Stimulated activated naive CD8-positive, alpha-beta T cell treated with anti-CD3 and anti-CD28 coated beads, Interleukin-15, Interleukin-2, amounts not matched to agents 100 ng/mL and 50 ng/mL, for 24 hours (primary cell): Measurements from ENCODE around the gene TPX2.

Source experiments
- H3K27ac Mint-ChIP-seq: one replicate; pipeline ENCODE4 v1.8.0; 2021; ENCODE audit warnings: mild to moderate bottlenecking, mixed read lengths
- H3K27me3 Mint-ChIP-seq: one replicate; pipeline ENCODE4 v1.8.0; 2021; ENCODE audit warnings: mixed read lengths
- H3K36me3 Mint-ChIP-seq: one replicate; pipeline ENCODE4 v1.8.0; 2021; ENCODE audit warnings: low read depth, mixed read lengths
- H3K4me1 Mint-ChIP-seq: one replicate; pipeline ENCODE4 v1.8.0; 2021; ENCODE audit warnings: low read depth, mixed read lengths
- H3K4me3 Mint-ChIP-seq: one replicate; pipeline ENCODE4 v1.8.0; 2021; ENCODE audit warnings: mild to moderate bottlenecking, mixed read lengths
- H3K9me3 Mint-ChIP-seq: one replicate; pipeline ENCODE4 v1.8.0; 2021; ENCODE audit warnings: mixed read lengths

Gene TPX2

DNA sequence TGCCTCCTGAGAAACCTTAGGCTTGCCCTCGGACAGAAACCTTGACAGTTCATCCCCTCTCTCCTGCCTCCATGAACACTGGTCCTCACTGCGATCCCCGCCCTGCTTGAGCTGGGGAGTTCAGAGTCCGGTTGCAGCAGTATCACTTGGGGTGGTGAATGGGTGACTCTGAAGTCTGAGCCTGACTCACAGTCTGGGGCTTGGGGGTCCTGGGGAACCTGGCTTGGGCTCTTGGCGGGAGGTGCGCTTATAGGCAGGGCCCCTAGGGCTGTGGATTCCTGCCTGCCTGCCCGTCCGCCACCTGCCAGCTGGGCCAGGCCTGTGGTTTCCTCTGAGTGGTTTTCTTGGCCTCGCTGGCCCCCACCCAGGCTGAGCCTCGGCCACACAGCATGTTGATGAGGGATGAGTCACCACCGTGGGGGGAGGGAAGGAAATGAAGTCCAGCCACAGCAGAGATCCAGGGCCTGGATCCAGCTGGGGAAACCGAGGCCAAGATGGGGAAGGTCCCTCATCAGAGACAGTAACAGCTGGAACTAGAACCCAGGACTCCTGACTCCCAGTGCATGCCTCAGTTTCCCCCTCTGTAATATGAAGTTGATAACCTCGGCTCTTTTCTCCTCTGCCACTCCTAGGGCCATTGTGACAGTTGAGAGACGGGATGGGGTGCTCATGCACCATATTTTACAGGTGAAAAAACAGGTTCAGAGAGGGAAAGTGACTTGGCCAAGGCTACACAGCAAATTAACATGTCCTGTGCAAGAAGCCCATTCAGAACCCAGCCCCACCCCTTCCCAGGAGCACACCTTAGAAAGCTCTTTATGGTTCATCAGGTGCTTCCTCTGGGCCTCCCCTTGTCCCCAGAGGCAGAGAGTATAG, 97.1 kb downstream of the TPX2 start:
- H3K27ac Mint-ChIP-seq = no peak overlapping the region
- H3K36me3 Mint-ChIP-seq = no peaks in the 10 kb centered on the region
- no peaks in the 10 kb centered on the region for H3K27me3 Mint-ChIP-seq
- H3K4me1 Mint-ChIP-seq = peaks cover 10% of the 10 kb centered on the region
- H3K4me3 Mint-ChIP-seq = no peak overlapping the region
- H3K9me3 Mint-ChIP-seq = no peaks in the 10 kb centered on the region

GRCh38 chr20:31836853-31837608, 97.9 kb downstream of the TPX2 start:
- no peak overlapping the region for H3K4me3 Mint-ChIP-seq
- H3K27me3 Mint-ChIP-seq = no peaks in the 10 kb centered on the region
- no peaks in the 10 kb centered on the region for H3K9me3 Mint-ChIP-seq
- peaks cover 10% of the 10 kb centered on the region for H3K4me1 Mint-ChIP-seq
- no peak overlapping the region for H3K27ac Mint-ChIP-seq
- H3K36me3 Mint-ChIP-seq = no peaks in the 10 kb centered on the region

- Mint-ChIP-seq H3K4me1 (peaks cover 10% of the 10 kb centered on the region), H3K27ac (no peak overlapping the region), H3K36me3 (no peaks in the 10 kb centered on the region), H3K9me3 (no peaks in the 10 kb centered on the region), H3K27me3 (no peaks in the 10 kb centered on the region), H3K4me3 (no peak overlapping the region)
These were observed 98.9 kb downstream of the TPX2 start for GRCh38 chr20:31837896-31838397.

DNA sequence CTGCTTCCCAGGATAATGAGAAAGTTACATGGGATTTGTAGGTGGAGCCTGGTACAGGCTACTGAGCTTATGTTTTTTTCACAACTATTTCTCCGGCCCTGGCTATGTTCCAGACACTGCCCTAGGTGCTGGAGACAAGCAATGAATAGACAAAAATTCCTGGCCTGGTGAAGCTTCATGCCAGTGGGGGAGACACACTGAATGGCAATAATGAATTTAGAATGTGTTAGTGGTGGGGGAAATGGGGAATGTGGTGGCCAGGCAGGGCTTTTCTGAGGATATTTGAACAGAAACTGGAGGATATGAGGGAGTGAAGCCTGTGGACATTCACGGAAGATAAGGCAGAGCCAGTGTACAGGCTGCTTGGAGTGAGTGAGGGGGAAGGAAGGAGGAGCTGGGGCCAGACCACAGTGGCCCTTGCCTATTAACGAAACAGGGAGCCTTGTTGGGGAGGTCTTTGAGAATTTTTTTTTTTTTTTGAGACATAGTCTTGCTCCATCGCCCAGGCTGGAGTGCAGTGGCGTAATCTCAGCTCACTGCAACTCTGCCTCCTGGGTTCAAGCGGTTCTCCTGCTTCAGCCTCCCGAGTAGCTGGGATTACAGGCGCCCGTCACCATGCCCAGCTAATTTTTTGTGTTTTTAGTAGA, 99.7 kb downstream of the TPX2 start:
- no peaks in the 10 kb centered on the region for H3K9me3 Mint-ChIP-seq
- no peaks in the 10 kb centered on the region for H3K36me3 Mint-ChIP-seq
- no peak overlapping the region for H3K4me3 Mint-ChIP-seq
- no peaks in the 10 kb centered on the region for H3K27me3 Mint-ChIP-seq
- H3K4me1 Mint-ChIP-seq = peaks cover 10% of the 10 kb centered on the region
- H3K27ac Mint-ChIP-seq = no peak overlapping the region

- Mint-ChIP-seq H3K4me3 (no peak overlapping the region), H3K36me3 (no peaks in the 10 kb centered on the region), H3K27ac (no peak overlapping the region), H3K4me1 (peaks cover 10% of the 10 kb centered on the region), H3K9me3 (no peaks in the 10 kb centered on the region), H3K27me3 (no peaks in the 10 kb centered on the region)
These were observed 100.8 kb downstream of the TPX2 start for GRCh38 chr20:31839782-31840487.

DNA sequence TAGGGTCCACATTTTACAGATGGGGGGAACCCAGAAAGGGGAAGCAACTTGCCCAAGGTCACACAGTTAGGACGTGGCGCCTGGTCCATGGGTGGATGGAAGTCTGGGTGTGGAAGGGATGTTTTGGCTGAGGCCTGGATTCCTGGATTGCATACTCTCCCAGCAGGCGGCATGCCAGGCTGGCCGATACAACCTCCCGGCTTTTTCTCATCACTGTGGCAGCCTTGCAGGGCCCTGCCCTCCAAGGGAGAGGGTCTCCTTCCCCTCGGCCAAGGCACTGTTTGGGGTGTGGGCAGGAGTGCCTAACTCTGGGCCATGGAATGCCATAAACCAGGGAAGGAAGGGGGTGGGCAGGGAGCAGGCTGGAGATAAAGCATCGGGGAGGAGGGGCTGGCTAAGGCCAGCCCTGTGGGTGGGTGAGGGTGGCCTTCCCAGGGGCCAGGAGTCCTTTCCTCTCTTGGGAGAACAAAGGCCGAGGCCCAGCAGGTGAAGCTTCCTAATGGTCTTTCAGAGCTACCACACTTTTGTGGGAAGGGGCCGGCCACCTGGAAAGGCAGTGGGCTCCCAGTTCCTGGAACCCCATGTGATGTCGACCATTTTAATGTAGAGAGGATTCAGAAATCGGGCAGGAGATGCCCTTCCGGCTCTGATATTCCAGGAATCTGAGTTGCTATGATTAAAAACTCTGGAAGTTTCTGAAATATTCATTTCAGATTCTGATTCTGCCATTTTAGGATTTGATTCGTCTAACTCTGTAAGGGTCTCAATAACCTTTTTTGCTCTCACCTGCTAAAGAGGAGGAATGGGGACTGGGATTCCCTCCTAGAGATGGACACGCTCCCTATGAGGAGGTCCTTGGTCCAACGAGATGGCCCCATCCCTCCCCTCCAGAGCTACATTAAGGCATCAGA, 102.1 kb downstream of the TPX2 start:
- Mint-ChIP-seq H3K4me3 (no peak overlapping the region), H3K27me3 (no peaks in the 10 kb centered on the region), H3K9me3 (no peaks in the 10 kb centered on the region), H3K36me3 (no peaks in the 10 kb centered on the region), H3K4me1 (peaks cover 5% of the 10 kb centered on the region), H3K27ac (no peak overlapping the region)

- H3K27ac Mint-ChIP-seq = no peak overlapping the region
- no peaks in the 10 kb centered on the region for H3K4me1 Mint-ChIP-seq
- H3K36me3 Mint-ChIP-seq = no peaks in the 10 kb centered on the region
- no peaks in the 10 kb centered on the region for H3K27me3 Mint-ChIP-seq
- H3K4me3 Mint-ChIP-seq = no peak overlapping the region
- H3K9me3 Mint-ChIP-seq = no peaks in the 10 kb centered on the region
These were observed 102.8 kb downstream of the TPX2 start for GRCh38 chr20:31841928-31842327.

DNA sequence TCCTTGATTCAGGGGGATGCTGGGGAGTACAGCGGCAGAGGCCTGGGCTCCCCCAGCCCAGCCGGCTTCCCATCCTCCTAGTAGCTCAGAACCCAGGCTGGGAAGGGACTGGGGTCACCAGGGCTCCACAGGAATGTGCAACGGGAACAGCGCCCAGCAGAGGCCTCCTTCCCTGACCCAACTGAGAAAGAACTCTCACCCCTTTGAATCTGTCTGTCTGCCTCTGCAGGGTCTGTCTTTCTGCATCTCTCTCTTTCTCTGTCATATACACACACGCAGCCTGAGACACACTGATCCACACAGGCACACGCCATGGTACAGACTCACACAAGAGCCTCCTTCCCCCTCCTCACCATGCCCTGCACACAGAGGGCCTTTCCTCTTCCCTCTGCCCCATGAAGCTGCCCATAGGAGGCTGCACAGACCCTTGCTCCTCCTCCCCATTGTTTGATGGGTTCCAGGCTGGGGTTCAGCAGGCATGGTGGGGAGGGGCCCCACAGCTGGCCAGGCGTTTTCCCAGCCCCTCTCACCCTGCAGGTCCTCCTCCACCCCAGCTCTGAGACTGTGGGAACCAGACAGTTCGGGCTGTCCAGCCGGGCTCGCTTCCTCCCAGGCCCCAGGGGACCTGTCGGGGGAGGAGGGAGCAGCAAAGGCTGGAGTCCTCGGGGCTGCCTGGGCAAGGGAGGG, 103.5 kb downstream of the TPX2 start:
- H3K27me3 Mint-ChIP-seq = no peaks in the 10 kb centered on the region

GRCh38 chr20:31843288-31843687, 104.2 kb downstream of the TPX2 start:
- H3K9me3 Mint-ChIP-seq = no peaks in the 10 kb centered on the region
- H3K27me3 Mint-ChIP-seq = no peaks in the 10 kb centered on the region
- H3K4me3 Mint-ChIP-seq = no peak overlapping the region
- no peak overlapping the region for H3K27ac Mint-ChIP-seq
- H3K4me1 Mint-ChIP-seq = no peaks in the 10 kb centered on the region
- no peaks in the 10 kb centered on the region for H3K36me3 Mint-ChIP-seq

More for the DNA sequence above, 103.5 kb downstream of the TPX2 start:
- no peaks in the 10 kb centered on the region for H3K9me3 Mint-ChIP-seq
- H3K36me3 Mint-ChIP-seq = no peaks in the 10 kb centered on the region
- H3K4me1 Mint-ChIP-seq = no peaks in the 10 kb centered on the region
- H3K4me3 Mint-ChIP-seq = no peak overlapping the region
- no peak overlapping the region for H3K27ac Mint-ChIP-seq

- Mint-ChIP-seq H3K27me3 (no peaks in the 10 kb centered on the region), H3K4me1 (no peaks in the 10 kb centered on the region), H3K9me3 (no peaks in the 10 kb centered on the region), H3K36me3 (no peaks in the 10 kb centered on the region), H3K27ac (no peak overlapping the region), H3K4me3 (no peak overlapping the region)
These were observed 104.8 kb downstream of the TPX2 start for GRCh38 chr20:31843881-31844280.

DNA sequence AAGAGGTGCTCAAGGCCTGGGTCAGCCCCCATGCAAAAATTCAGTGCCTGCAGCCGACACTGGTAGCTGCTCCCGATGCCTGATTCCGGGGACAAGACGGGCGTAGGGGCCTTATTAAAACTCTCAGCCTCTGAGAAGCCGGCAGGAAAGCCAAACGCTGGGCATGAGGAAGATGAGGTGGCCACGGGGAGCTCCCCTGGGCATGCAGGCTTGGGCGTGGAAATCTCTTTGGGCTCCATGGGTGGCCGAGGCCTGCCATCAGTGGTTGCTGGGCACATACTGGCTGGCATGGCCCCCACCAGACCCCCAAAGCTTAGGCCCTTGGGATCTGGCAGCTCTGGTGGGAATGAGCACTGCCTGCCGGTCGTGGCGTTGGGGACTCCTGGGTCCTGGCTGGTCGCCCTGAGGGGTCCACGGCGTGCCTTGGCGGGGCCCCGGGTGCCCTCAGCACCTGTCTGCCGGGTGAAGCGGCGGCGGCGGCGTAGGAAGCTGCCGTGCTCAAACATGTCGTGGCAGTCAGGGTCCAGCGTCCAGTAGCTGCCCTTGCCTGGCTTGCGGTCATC, 105.7 kb downstream of the TPX2 start:
- Mint-ChIP-seq H3K36me3 (no peaks in the 10 kb centered on the region), H3K9me3 (no peaks in the 10 kb centered on the region), H3K4me3 (no peak overlapping the region), H3K4me1 (no peaks in the 10 kb centered on the region), H3K27me3 (no peaks in the 10 kb centered on the region), H3K27ac (no peak overlapping the region)

DNA sequence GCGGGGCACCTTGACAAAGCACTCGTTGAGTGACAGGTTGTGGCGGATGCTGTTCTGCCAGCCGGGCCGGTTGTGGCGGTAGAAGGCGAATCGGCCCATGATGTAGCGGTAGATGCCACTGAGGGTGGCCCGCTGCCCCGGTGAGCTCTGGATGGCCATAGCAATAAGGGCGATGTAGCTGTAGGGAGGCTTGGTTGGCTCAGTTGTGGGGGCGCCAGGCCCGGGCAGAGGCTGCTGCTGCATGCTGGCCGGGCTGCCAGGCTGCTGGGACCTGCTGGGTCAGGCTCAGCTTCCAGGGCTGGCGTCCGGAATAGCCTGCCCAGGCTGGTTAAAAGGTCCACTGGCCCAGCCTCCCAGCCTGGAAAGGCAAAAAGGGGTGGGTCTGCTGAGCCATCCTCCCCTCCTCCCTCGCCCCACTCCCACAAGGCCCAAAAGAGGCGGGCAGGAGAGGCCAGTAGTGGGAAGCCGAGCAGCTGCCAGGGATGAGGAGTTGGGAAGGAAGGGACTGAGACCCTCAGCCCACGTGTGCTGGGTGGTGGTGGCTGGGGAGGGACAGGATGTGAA, 106.3 kb downstream of the TPX2 start, which contains the start of gene FOXS1:
FOXS1 (minus strand) TSS at position 305 of the 564 bp plus-strand sequence; CDS start at position 243, 62 bp downstream.
- no peaks in the 10 kb centered on the region for H3K9me3 Mint-ChIP-seq
- H3K4me1 Mint-ChIP-seq = no peaks in the 10 kb centered on the region
- no peaks in the 10 kb centered on the region for H3K36me3 Mint-ChIP-seq
- H3K27ac Mint-ChIP-seq = no peak within 1 kb of the TSS
- no peaks in the 10 kb centered on the region for H3K27me3 Mint-ChIP-seq
- H3K4me3 Mint-ChIP-seq = no peak within 1 kb of the TSS

DNA sequence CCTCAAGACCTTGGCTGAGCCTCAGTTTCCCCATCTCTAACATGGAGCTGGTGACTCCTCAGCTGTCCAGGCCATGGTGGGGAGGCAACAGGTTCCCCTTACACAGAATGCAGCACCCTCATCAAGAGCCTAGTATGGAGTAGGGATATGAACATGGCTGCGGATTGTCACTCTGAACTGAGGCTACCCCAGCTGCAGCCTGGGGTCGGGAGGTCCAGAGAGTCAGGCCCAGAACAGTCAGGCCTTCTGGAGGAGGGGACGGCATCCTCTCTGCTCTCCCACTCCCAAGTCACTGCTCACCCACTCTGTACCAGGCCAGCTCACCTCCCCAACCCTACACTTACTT, 107.7 kb downstream of the TPX2 start:
- H3K4me3 Mint-ChIP-seq = no peak overlapping the region
- H3K27ac Mint-ChIP-seq = no peak overlapping the region
- no peaks in the 10 kb centered on the region for H3K9me3 Mint-ChIP-seq
- no peaks in the 10 kb centered on the region for H3K4me1 Mint-ChIP-seq
- peaks cover 8% of the 10 kb centered on the region for H3K27me3 Mint-ChIP-seq
- H3K36me3 Mint-ChIP-seq = no peaks in the 10 kb centered on the region
